ENCODE measurements around the gene CPEB1. TPM values are rescaled to one million over a fixed set of nuclear protein-coding genes. Genes with fewer than 3 reads are reported as not detected.

CPEB1 gene
- total RNA-seq, 4 donors from 2014 or later = 0.53 to 4.2 (median 1.9) TPM

DNA sequence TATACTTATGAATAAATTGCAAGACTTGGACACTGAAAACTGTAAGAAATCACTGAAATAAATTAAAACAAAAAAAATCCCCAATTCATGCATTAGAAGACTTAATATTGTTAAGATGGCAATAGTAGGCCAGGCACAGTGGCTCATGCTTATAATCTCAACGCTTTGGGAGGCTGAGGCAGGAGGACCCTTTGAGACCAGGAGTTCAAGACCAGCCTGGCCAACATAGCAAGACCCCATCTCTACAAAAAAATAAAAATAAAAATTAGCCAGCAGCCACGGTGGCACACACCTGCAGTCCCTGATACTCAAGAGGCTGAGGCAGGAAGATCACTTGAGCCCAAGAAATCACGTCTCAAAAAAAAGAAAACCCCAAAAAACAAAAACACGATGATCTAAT is 35.8 kb downstream of the CPEB1 start:
- no peak overlapping the region for H3K4me3 ChIP-seq
- no peak overlapping the region for H3K27ac ChIP-seq
- no peaks in the 10 kb centered on the region for H3K4me1 ChIP-seq
- H3K36me3 ChIP-seq = no peaks in the 10 kb centered on the region
- H3K9me3 ChIP-seq = no peaks in the 10 kb centered on the region
- TF ChIP-seq, protein P1, sequence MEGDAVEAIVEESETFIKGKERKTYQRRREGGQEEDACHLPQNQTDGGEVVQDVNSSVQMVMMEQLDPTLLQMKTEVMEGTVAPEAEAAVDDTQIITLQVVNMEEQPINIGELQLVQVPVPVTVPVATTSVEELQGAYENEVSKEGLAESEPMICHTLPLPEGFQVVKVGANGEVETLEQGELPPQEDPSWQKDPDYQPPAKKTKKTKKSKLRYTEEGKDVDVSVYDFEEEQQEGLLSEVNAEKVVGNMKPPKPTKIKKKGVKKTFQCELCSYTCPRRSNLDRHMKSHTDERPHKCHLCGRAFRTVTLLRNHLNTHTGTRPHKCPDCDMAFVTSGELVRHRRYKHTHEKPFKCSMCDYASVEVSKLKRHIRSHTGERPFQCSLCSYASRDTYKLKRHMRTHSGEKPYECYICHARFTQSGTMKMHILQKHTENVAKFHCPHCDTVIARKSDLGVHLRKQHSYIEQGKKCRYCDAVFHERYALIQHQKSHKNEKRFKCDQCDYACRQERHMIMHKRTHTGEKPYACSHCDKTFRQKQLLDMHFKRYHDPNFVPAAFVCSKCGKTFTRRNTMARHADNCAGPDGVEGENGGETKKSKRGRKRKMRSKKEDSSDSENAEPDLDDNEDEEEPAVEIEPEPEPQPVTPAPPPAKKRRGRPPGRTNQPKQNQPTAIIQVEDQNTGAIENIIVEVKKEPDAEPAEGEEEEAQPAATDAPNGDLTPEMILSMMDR (IDR thresholded peaks at IDR 0.05) = no peak
- TF ChIP-seq POLR2A (IDR thresholded peaks at IDR 0.05) = no peak
- no peaks in the 10 kb centered on the region for H3K27me3 ChIP-seq
- no peak for DNase-seq

DNA sequence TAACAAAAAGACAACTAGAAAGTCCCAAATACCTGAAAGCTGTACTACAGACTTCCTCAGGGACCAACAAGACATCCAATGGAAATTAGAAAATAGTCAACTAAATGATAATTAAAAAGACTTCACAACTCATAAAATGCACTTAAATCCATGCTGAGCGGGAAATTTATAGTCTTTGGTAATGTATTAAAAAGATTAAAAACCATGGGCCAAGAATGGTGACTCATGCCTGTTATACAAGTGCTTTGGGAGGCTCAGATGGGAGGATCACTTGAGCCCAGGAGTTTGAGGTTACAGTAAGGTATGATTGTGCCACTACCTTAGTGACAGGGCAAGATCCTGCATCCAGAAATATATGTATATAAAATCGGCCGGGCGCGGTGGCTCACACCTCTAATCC is 45.0 kb downstream of the CPEB1 start:
- no peaks in the 10 kb centered on the region for H3K36me3 ChIP-seq
- DNase-seq = no peak
- no peaks in the 10 kb centered on the region for H3K27me3 ChIP-seq
- H3K27ac ChIP-seq = no peak overlapping the region
- H3K4me1 ChIP-seq = no peaks in the 10 kb centered on the region
- TF ChIP-seq, protein P1 (IDR thresholded peaks at IDR 0.05) = no peak
- no peak for TF ChIP-seq POLR2A (IDR thresholded peaks at IDR 0.05)
- H3K9me3 ChIP-seq = no peaks in the 10 kb centered on the region
- no peak overlapping the region for H3K4me3 ChIP-seq

DNA sequence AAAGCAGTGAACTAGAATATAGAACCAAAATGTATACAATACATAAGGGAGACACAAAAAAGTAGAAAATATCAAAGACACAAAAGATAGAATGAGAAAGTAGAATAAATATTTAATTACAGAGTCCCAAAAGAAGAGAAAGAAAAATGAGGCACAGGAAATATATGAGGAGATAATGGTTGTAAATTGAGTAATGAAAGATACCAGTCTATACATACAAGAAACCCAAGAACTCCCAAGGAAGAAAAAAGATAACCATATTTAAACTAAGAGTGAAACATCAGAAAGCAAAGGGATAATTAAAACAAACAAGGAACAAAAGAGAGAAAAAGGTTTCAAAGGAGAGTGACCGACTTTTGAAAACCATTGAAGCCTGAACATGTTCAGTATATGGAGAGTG is 47.3 kb downstream of the CPEB1 start:
- H3K9me3 ChIP-seq = no peaks in the 10 kb centered on the region
- no peak for DNase-seq
- H3K4me3 ChIP-seq = no peak overlapping the region
- no peak for TF ChIP-seq POLR2A (IDR thresholded peaks at IDR 0.05)
- TF ChIP-seq, protein P1 (IDR thresholded peaks at IDR 0.05) = no peak
- no peaks in the 10 kb centered on the region for H3K27me3 ChIP-seq
- H3K36me3 ChIP-seq = no peaks in the 10 kb centered on the region
- H3K27ac ChIP-seq = no peak overlapping the region
- H3K4me1 ChIP-seq = no peaks in the 10 kb centered on the region

DNA sequence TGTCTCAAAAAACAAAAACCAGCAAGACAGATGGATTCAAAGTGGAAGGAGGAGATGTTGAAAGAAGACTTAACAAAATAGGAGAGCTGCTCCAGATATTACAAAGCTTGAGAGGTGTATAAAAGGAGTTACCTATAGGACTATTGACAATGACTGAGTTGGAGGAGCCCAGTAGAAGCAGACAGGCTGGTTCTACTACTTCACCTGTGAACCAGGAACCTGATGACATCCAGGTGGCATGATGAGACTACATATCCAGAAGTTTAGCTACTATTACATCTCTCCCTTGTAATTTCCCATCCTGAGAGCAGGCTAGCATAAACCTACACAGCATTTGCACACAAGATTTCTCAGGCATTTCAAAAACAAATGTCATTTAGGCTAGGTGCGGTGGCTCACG is 49.3 kb downstream of the CPEB1 start:
- Histone ChIP-seq H3K36me3 (no peaks in the 10 kb centered on the region), H3K4me1 (no peaks in the 10 kb centered on the region), H3K4me3 (no peak overlapping the region), H3K27ac (no peak overlapping the region), H3K27me3 (no peaks in the 10 kb centered on the region), H3K9me3 (no peaks in the 10 kb centered on the region)
- TF ChIP-seq, protein P1 (IDR thresholded peaks at IDR 0.05) = no peak
- no peak for TF ChIP-seq POLR2A (IDR thresholded peaks at IDR 0.05)
- DNase-seq = no peak

DNA sequence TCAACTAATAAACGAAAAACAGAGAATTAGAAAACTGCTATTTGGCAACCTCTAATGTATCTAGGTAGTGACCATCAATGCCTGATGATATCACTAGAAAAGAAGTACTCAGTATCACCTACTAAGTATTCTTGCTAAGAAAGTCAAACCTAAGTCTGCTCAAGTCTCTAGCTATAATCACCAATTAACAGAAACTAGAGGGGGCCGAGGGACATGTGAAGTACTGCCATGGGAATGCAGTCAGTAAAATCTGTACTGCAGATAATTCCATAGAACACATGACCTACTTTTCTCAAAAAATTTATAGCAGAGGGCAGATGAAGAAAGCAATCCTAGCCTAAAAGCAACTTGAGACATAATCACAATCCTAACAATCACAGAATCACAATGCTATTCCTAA is 51.4 kb downstream of the CPEB1 start:
- TF ChIP-seq, protein P1 (IDR thresholded peaks at IDR 0.05) = no peak
- TF ChIP-seq POLR2A (IDR thresholded peaks at IDR 0.05) = no peak
- no peaks in the 10 kb centered on the region for H3K27me3 ChIP-seq
- no peaks in the 10 kb centered on the region for H3K36me3 ChIP-seq
- no peaks in the 10 kb centered on the region for H3K9me3 ChIP-seq
- no peak overlapping the region for H3K27ac ChIP-seq
- DNase-seq = no peak
- no peak overlapping the region for H3K4me3 ChIP-seq
- no peaks in the 10 kb centered on the region for H3K4me1 ChIP-seq

DNA sequence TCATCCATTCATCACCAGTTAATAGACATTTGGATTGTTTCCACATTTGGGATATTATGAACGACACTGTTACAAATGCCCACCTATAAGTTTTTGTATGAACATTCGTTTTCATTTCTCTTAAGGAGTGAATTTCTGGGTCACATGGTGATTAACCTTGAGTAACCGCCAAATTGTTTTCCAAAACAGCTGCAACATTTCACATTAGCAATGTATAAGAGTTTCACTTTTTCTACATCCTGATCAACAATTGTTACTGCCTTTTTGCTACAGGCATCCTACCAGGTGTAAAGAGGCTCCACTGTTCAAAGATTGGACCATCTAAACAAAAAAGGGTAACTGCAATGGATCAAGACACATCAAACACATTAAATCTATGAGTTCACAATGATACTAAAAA is 52.0 kb downstream of the CPEB1 start:
- H3K27ac ChIP-seq = no peak overlapping the region

More for the DNA sequence above, 52.0 kb downstream of the CPEB1 start:
- H3K36me3 ChIP-seq = no peaks in the 10 kb centered on the region
- DNase-seq = no peak
- no peaks in the 10 kb centered on the region for H3K27me3 ChIP-seq
- H3K4me3 ChIP-seq = no peak overlapping the region
- TF ChIP-seq, protein P1 (IDR thresholded peaks at IDR 0.05) = no peak
- no peak for TF ChIP-seq POLR2A (IDR thresholded peaks at IDR 0.05)
- no peaks in the 10 kb centered on the region for H3K9me3 ChIP-seq
- H3K4me1 ChIP-seq = no peaks in the 10 kb centered on the region

Data from Peyer's patch (tissue), 4 donors.